Measurements from ENCODE around the gene CTSZ. TPM values are rescaled to one million over a fixed set of nuclear protein-coding genes. Genes with fewer than 3 reads are reported as not detected.
"Not testable (repeated sequence)": the region's sequence is repeated elsewhere in the genome, so short reads cannot be mapped to it uniquely, and the experiment has no call there.

Gene CTSZ
- total RNA-seq, 2 experiments from 2014 or later = 48.9 to 49.2 TPM

DNA sequence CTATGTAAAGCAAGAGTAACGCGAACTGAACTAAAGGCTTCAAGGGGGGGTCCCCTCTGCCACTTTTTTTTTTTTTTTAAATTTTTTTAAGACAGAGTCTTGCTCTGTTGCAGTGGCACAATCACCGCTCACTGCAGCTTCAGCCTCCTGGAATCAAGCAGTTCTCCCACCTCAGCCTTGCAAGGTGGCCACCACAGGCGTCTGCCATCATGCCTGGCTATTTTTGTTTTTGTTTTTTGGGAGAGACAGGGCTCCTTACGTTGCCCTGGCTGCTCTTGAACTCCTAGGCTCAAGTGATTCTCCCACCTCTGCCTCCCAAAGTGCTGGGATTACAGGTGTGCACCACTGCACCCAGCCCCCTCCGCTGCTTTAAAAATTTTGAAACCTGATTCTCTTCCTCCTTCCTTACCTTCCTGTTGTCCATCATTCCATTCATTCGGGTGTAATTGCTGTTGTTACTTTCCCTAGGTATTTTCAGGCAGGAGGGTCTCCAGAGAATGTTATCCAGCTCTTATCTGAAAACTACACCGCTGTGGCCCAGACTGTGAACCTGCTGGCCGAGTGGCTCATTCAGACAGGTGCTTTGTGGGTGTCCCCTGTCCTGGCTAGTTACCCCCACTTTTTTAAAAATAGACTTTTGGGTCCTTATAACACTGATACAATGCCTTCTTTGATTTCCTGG, 20.6 kb downstream of the CTSZ start:
- Mint-ChIP-seq H3K9me3 (no peaks in the 10 kb centered on the region), H3K4me1 (peaks cover 23% of the 10 kb centered on the region), H3K36me3 (peaks cover 8% of the 10 kb centered on the region), H3K27ac (no peak overlapping the region), H3K27me3 (no peaks in the 10 kb centered on the region), H3K4me3 (no peak overlapping the region)
- DNase-seq (no peak), ATAC-seq (ENCODE audit: low read depth) (no peak)
- POLR2A ChIA-PET = interaction anchor here (0.7 kb wide), 1 partner anchor 31 kb away, joined by 4 read pairs; no protein-coding TSS in a partner anchor

- ATAC-seq (ENCODE audit: low read depth) (no peak), DNase-seq (no peak)
- Mint-ChIP-seq H3K4me1 (peaks cover 23% of the 10 kb centered on the region), H3K4me3 (no peak overlapping the region), H3K36me3 (peaks cover 6% of the 10 kb centered on the region), H3K27me3 (no peaks in the 10 kb centered on the region), H3K27ac (no peak overlapping the region), H3K9me3 (no peaks in the 10 kb centered on the region)
- POLR2A ChIA-PET = no interaction called here
These were observed 21.4 kb downstream of the CTSZ start for GRCh38 chr20:58985656-58986055.

- Mint-ChIP-seq H3K9me3 (no peaks in the 10 kb centered on the region), H3K27me3 (no peaks in the 10 kb centered on the region), H3K27ac (no peak overlapping the region), H3K4me3 (no peak overlapping the region), H3K36me3 (peaks cover 6% of the 10 kb centered on the region), H3K4me1 (peaks cover 23% of the 10 kb centered on the region)
- ATAC-seq (ENCODE audit: low read depth) = no peak
- POLR2A ChIA-PET = interaction anchor here (0.8 kb wide), 1 partner anchor 8 kb away, joined by 3 read pairs; no protein-coding TSS in a partner anchor
- no peak for DNase-seq
These were observed 22.4 kb downstream of the CTSZ start for GRCh38 chr20:58984691-58985090.

DNA sequence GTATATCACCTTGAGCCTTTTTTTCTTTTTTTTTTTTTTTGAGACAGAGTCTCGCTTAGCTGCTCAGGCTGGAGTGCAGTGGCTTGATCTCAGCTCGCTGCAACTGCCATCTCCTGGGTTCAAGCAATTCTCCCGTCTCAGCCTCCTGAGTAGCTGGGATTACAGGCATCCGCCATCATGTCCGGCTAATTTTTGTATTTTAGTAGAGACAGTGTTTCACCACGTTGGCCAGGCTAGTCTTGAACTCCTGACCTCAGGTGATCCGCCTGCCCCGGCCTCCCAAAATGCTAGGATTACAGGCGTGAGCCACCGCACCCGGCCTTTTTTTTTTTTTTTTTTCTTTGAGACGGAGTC, 24.0 kb downstream of the CTSZ start:
- Mint-ChIP-seq H3K4me1 (peaks cover 23% of the 10 kb centered on the region), H3K4me3 (peak overlapping the region; percentile 91)
- POLR2A ChIA-PET = interaction anchor here (1.6 to 3.7 kb wide), 4 partner anchors 10 to 94 kb away, joined by 6 to 27 read pairs (median 10); partner anchors contain the start of gene ATP5F1E
- DNase-seq; H3K27me3 Mint-ChIP-seq; H3K27ac Mint-ChIP-seq; H3K36me3 Mint-ChIP-seq; H3K9me3 Mint-ChIP-seq; ATAC-seq (ENCODE audit: low read depth): not testable (repeated sequence)

GRCh38 chr20:58982406-58983114, 24.5 kb downstream of the CTSZ start:
- ATAC-seq (ENCODE audit: low read depth) (no peak), DNase-seq (no peak)
- Mint-ChIP-seq H3K27me3 (no peaks in the 10 kb centered on the region), H3K4me3 (peak overlapping the region; percentile 91), H3K27ac (peak overlapping the region; percentile 71), H3K36me3 (peaks cover 2% of the 10 kb centered on the region), H3K4me1 (peaks cover 21% of the 10 kb centered on the region), H3K9me3 (no peaks in the 10 kb centered on the region)
- POLR2A ChIA-PET = interaction anchor here (0.7 to 3.7 kb wide), 8 partner anchors 9 to 331 kb away, joined by 3 to 27 read pairs (median 6); partner anchors contain the start of genes ATP5F1E and STX16

- Mint-ChIP-seq H3K27me3 (no peaks in the 10 kb centered on the region), H3K4me1 (peaks cover 21% of the 10 kb centered on the region), H3K27ac (peak overlapping the region; percentile 81), H3K4me3 (peak overlapping the region; percentile 91), H3K36me3 (peaks cover 2% of the 10 kb centered on the region), H3K9me3 (no peaks in the 10 kb centered on the region)
- POLR2A ChIA-PET = interaction anchor here (0.6 to 3.7 kb wide), 9 partner anchors 10 to 1559 kb away, joined by 3 to 27 read pairs (median 6); partner anchors contain the start of genes ATP5F1E and STX16
- no peak for ATAC-seq (ENCODE audit: low read depth)
- DNase-seq = no peak
These were observed 25.3 kb downstream of the CTSZ start for GRCh38 chr20:58981628-58982364.

DNA sequence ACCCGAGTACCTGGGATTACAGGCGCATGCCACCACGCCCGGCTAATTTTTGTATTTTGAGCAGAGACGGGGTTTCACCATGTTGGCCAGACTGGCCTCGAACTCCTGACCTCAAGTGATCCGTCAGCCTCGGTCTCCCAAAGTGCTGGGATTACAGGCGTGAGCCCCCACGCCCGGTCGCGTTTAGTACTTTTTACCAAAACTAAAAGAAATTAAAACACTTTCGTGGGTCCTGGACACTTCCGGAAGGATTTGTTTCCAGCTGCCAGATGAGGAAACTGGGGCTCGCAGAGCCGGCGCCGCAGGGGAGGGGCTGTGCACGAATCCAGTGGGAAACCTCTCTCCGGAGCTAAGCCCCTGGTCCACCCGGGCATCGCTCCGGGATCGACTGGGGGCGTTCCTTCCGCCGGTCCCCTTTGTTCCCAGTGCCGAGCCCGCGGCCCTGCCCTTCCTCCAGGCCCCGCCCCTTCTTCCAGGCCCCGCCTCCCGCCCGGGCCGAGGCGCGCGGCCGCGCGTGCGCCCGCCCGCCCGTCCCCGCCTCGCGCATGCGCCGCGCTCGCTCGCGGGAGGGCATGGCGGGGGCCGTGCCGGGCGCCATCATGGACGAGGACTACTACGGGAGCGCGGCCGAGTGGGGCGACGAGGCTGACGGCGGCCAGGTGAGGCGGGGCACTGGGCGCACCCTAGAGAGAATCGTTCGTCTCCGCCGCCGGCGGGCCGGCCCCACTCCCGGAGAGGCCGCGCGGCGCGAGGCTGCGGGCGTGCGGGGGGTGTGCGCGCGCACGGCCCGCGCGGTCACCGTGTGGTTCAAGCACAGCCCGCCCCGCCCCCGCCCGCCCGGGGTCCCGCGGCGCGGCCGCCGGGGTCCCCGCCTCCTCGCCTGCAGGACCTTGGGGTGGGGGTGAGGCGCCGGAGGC, 26.1 kb downstream of the CTSZ start, which contains the start of gene NELFCD:
Gene NELFCD (plus strand): TSS at position 546 of the 917 bp plus-strand sequence. CDS start 54 bp downstream, at position 600.
- POLR2A ChIA-PET = interaction anchor here (0.6 to 3.7 kb wide), 8 partner anchors 24 to 1558 kb away, joined by 3 to 27 read pairs (median 6); partner anchors contain the start of genes ATP5F1E and STX16
- ATAC-seq (ENCODE audit: low read depth) = peak; percentile 91
- Mint-ChIP-seq H3K27ac (peak within 1 kb of the TSS; percentile 81), H3K36me3 (peaks cover 2% of the 10 kb centered on the region), H3K27me3 (no peaks in the 10 kb centered on the region), H3K4me3 (peak within 1 kb of the TSS; percentile 91), H3K9me3 (no peaks in the 10 kb centered on the region), H3K4me1 (peaks cover 21% of the 10 kb centered on the region)
- DNase-seq = peak; percentile 97

GRCh38 chr20:58978351-58979190, 28.5 kb downstream of the CTSZ start:
- ATAC-seq (ENCODE audit: low read depth) (no peak), DNase-seq (no peak)
- Mint-ChIP-seq H3K4me1 (peaks cover 9% of the 10 kb centered on the region), H3K36me3 (no peaks in the 10 kb centered on the region), H3K27ac (no peak overlapping the region), H3K4me3 (no peak overlapping the region), H3K9me3 (peaks cover 6% of the 10 kb centered on the region), H3K27me3 (no peaks in the 10 kb centered on the region)
- POLR2A ChIA-PET = interaction anchor here (0.7 to 1.0 kb wide), 2 partner anchors 12 to 53 kb away, joined by 4 read pairs; partner anchors contain the start of gene ATP5F1E

GRCh38 chr20:58976061-58976730, 30.9 kb downstream of the CTSZ start:
- POLR2A ChIA-PET = no interaction called here
- no peaks in the 10 kb centered on the region for H3K4me1 Mint-ChIP-seq
- no peak for ATAC-seq (ENCODE audit: low read depth)
- peaks cover 6% of the 10 kb centered on the region for H3K9me3 Mint-ChIP-seq
- H3K27ac Mint-ChIP-seq = no peak overlapping the region
- no peak for DNase-seq
- H3K27me3 Mint-ChIP-seq = peaks cover 2% of the 10 kb centered on the region
- no peaks in the 10 kb centered on the region for H3K36me3 Mint-ChIP-seq
- no peak overlapping the region for H3K4me3 Mint-ChIP-seq

DNA sequence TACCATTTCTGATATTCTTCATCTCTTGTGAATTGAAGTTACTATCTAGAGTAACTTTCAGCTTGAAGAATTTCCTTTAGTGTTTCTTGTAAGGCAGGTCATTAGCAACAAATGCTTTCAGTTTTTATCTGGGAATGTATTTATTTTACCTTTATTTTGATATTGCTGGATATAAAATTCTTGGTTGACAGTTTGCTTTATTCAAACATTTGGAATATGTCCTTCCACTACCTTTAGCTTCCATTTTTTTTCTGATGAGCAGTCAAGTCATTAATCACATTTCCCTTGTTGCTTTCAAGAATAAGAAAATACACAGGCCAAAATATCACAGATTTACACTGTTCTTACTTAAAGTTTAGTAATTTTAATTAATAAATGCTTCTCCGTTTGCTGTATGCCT, 31.7 kb downstream of the CTSZ start:
- no peaks in the 10 kb centered on the region for H3K4me1 Mint-ChIP-seq
- peaks cover 4% of the 10 kb centered on the region for H3K27me3 Mint-ChIP-seq
- H3K4me3 Mint-ChIP-seq = no peak overlapping the region
- H3K27ac Mint-ChIP-seq = no peak overlapping the region
- no peak for ATAC-seq (ENCODE audit: low read depth)
- H3K36me3 Mint-ChIP-seq = no peaks in the 10 kb centered on the region
- POLR2A ChIA-PET = no interaction called here
- no peak for DNase-seq
- peaks cover 6% of the 10 kb centered on the region for H3K9me3 Mint-ChIP-seq

DNA sequence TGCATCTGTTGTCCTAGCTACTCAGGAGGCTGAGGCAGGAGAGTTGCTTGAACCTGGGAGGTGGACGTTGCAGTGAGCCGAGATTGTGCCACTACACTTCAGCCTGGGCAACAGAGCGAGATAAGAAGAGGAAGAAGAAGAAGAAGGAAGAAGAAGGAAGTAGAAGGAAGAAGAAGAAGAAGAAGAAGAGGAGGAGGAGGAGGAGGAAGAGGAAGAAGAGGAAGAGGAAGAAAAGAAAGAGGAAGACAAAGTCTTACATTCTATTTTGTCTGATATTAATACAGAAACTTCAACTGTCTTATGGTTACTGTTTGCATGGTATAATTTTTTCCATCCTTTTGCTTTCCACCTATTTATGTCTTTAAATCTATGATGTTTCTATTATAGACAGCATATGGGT, 33.2 kb downstream of the CTSZ start:
- H3K27ac Mint-ChIP-seq = no peak overlapping the region

More for the DNA sequence above, 33.2 kb downstream of the CTSZ start:
- Mint-ChIP-seq H3K4me1 (no peaks in the 10 kb centered on the region), H3K4me3 (no peak overlapping the region), H3K27me3 (peaks cover 14% of the 10 kb centered on the region), H3K36me3 (no peaks in the 10 kb centered on the region), H3K9me3 (peaks cover 8% of the 10 kb centered on the region)
- DNase-seq (no peak), ATAC-seq (ENCODE audit: low read depth) (no peak)
- POLR2A ChIA-PET = no interaction called here
